Hepatocyte (in vitro differentiated cells): ENCODE data around the gene TARS1. TPM values are rescaled to one million over a fixed set of nuclear protein-coding genes. Genes with fewer than 3 reads are reported as not detected.
"Not testable (repeated sequence)": the region's sequence is repeated elsewhere in the genome, so short reads cannot be mapped to it uniquely, and the experiment has no call there.

ENCODE experiments used
- DNase-seq: peaks from one replicate; pipeline ENCODE4 v3.0.0-alpha.2; 2016; ENCODE audit warnings: low spot score
- H2AFZ ChIP-seq: fragments of 200-600 bp; sonication (generic); 2 replicates; pipeline ENCODE4 v1.6.0; 2016; ENCODE audit warnings: antibody characterized with exemption, mild to moderate bottlenecking
- H3K27ac ChIP-seq: fragments of 200-600 bp; sonication (generic); 2 replicates; pipeline ENCODE4 v1.5.1; 2016; ENCODE audit warnings: mild to moderate bottlenecking
- H3K27me3 ChIP-seq: fragments of 200-600 bp; sonication (generic); 2 replicates; pipeline ENCODE4 v1.6.1; 2016
- H3K36me3 ChIP-seq: fragments of 200-600 bp; sonication (generic); replicated peaks from 2 replicates; pipeline ENCODE4 v1.5.1; 2016; ENCODE audit warnings: low read depth; ENCODE audit not compliant: insufficient read depth
- H3K4me1 ChIP-seq: fragments of 200-600 bp; sonication (generic); 2 replicates; pipeline ENCODE4 v1.5.1; 2016; ENCODE audit warnings: mild to moderate bottlenecking, moderate library complexity; ENCODE audit not compliant: insufficient read depth
- H3K4me2 ChIP-seq: fragments of 200-600 bp; sonication (generic); 2 replicates; pipeline ENCODE4 v1.6.0; 2016
- H3K4me3 ChIP-seq: fragments of 200-600 bp; sonication (generic); 2 replicates; pipeline ENCODE4 v1.5.1; 2016; ENCODE audit warnings: mild to moderate bottlenecking
- H3K79me2 ChIP-seq: fragments of 200-600 bp; sonication (generic); 2 replicates; pipeline ENCODE4 v1.6.0; 2017; ENCODE audit warnings: mild to moderate bottlenecking
- H3K9me2 ChIP-seq: fragments of 200-600 bp; sonication (generic); replicated peaks from 2 replicates; pipeline ENCODE4 v1.6.0; 2017; ENCODE audit warnings: mild to moderate bottlenecking; ENCODE audit not compliant: insufficient read depth
- H3K9me3 ChIP-seq: fragments of 200-600 bp; sonication (generic); 2 replicates; pipeline ENCODE4 v1.5.1; 2016; ENCODE audit warnings: low read depth, mild to moderate bottlenecking
- H4K20me1 ChIP-seq: fragments of 200-600 bp; sonication (generic); 2 replicates; pipeline ENCODE4 v1.6.0; 2016; ENCODE audit warnings: mild to moderate bottlenecking; ENCODE audit not compliant: insufficient read depth, poor library complexity, severe bottlenecking
- CTCF ChIP-seq: fragments of 200-600 bp; sonication (generic); IDR thresholded peaks from 2 replicates; pipeline ENCODE4 v1.5.1; 2016; ENCODE audit warnings: antibody characterized with exemption, mild to moderate bottlenecking; ENCODE audit not compliant: poor library complexity
- EZH2 ChIP-seq: fragments of 200-600 bp; sonication (generic); IDR thresholded peaks from 2 replicates; pipeline ENCODE4 v1.6.1; 2016; ENCODE audit warnings: antibody characterized with exemption, mild to moderate bottlenecking, borderline replicate concordance
- EZH2phosphoT487 ChIP-seq: fragments of 200-600 bp; sonication (generic); IDR thresholded peaks from one replicate; pipeline ENCODE4 v1.6.1; 2018; ENCODE audit warnings: antibody characterized with exemption, mild to moderate bottlenecking, low read depth, moderate library complexity; ENCODE audit not compliant: unreplicated experiment, severe bottlenecking
- WGBS: methylation state at CpG from one replicate; pipeline ENCODE4 v1.1.6; 2016; ENCODE audit warnings: low lambda C conversion rate; ENCODE audit errors: missing lambda C conversion rate; 5-methylcytosine and 5-hydroxymethylcytosine counted together
- polyA plus RNA-seq: library from polyadenylated mRNA; unstranded; fragments of >200 nt; fragmentation: Nextera tagmentation; extraction: Ambion mirVana; gene quantifications from 2 replicates; pipeline ENCODE4 v1.2.1, GENCODE V29; 2016
- total RNA-seq: library from RNA; depleted of rRNA; stranded (reverse); fragments of >200 nt; gene quantifications from 2 replicates; pipeline ENCODE4 v1.2.3, GENCODE V29; 2014

TARS1 gene
- total and polyA plus RNA-seq, 2 experiments from 2014 or later: 109 to 206 TPM

- DNase-seq: no peak
- H3K9me3 ChIP-seq: no peaks in the 10 kb centered on the region
- H3K9me2 ChIP-seq: no peaks in the 10 kb centered on the region
- peaks cover 9% of the 10 kb centered on the region for H3K4me1 ChIP-seq
- H3K79me2 ChIP-seq: peaks cover 2% of the 10 kb centered on the region
- H3K27ac ChIP-seq: peak overlapping the region; percentile 2
- H3K36me3 ChIP-seq: no peaks in the 10 kb centered on the region
- H4K20me1 ChIP-seq: no peaks in the 10 kb centered on the region
- no peak overlapping the region for H3K4me3 ChIP-seq
- no peak overlapping the region for H2AFZ ChIP-seq
- H3K4me2 ChIP-seq: no peak overlapping the region
- TF ChIP-seq EZH2phosphoT487 (no peak), EZH2 (no peak), CTCF (no peak)
- WGBS: 69% methylated on average over 1 of the region's 1 CpG
- H3K27me3 ChIP-seq: no peaks in the 10 kb centered on the region
These were observed 8.1 kb upstream of the TARS1 start for GRCh38 chr5:33432656-33433055.

GRCh38 chr5:33433303-33434240 is 7.2 kb upstream of the TARS1 start:
- no peaks in the 10 kb centered on the region for H3K9me2 ChIP-seq
- no peak overlapping the region for H2AFZ ChIP-seq
- peaks cover 12% of the 10 kb centered on the region for H3K79me2 ChIP-seq
- H3K4me3 ChIP-seq: no peak overlapping the region
- no peaks in the 10 kb centered on the region for H3K27me3 ChIP-seq
- peak overlapping the region; percentile 46 for H3K4me2 ChIP-seq
- no peak for TF ChIP-seq EZH2phosphoT487
- no peak for TF ChIP-seq EZH2
- no peak for TF ChIP-seq CTCF
- peak overlapping the region; percentile 43 for H3K27ac ChIP-seq
- DNase-seq: no peak
- H3K4me1 ChIP-seq: peaks cover 9% of the 10 kb centered on the region
- H3K9me3 ChIP-seq: no peaks in the 10 kb centered on the region
- no peaks in the 10 kb centered on the region for H4K20me1 ChIP-seq
- 44% methylated on average over 4 of the region's 4 CpGs for WGBS
- H3K36me3 ChIP-seq: no peaks in the 10 kb centered on the region

- TF ChIP-seq CTCF: peak; percentile 81
- not testable (repeated sequence) for H3K4me2 ChIP-seq
- 30% methylated on average over 5 of the region's 5 CpGs for WGBS
These were observed 4.8 kb upstream of the TARS1 start for GRCh38 chr5:33435893-33436490.

More at GRCh38 chr5:33435893-33436490, 4.8 kb upstream of the TARS1 start:
- H3K9me3 ChIP-seq, H3K9me2 ChIP-seq, H3K36me3 ChIP-seq, H3K4me3 ChIP-seq, H3K27ac ChIP-seq, H2AFZ ChIP-seq, H4K20me1 ChIP-seq, H3K27me3 ChIP-seq: not testable (repeated sequence)
- peaks cover 22% of the 10 kb centered on the region for H3K79me2 ChIP-seq
- peak; percentile 91 for DNase-seq
- peaks cover 18% of the 10 kb centered on the region for H3K4me1 ChIP-seq
